Neural cell (in vitro differentiated cells): Measurements from ENCODE around the gene OR2T11. TPM values are rescaled to one million over a fixed set of nuclear protein-coding genes. Genes with fewer than 3 reads are reported as not detected.
"Not testable (repeated sequence)": the region's sequence is repeated elsewhere in the genome, so short reads cannot be mapped to it uniquely, and the experiment has no call there.

ENCODE experiments used
- H2AFZ ChIP-seq: fragments of 200-600, 300-800 bp; sonication (generic), shearing (Covaris generic); 2 replicates; pipeline ENCODE4 v1.6.0; 2014; ENCODE audit warnings: low read depth, mild to moderate bottlenecking, antibody characterized with exemption, low read length, moderate library complexity
- H3F3A ChIP-seq: fragments of 200-600 bp; shearing (Covaris generic); 2 replicates; pipeline ENCODE4 v1.6.1; 2016; ENCODE audit warnings: mild to moderate bottlenecking, moderate library complexity, mixed read lengths, antibody characterized with exemption, low read length; ENCODE audit not compliant: insufficient read depth, poor library complexity, severe bottlenecking
- H3K27ac ChIP-seq: fragments of 200-600, 300-800 bp; sonication (generic), shearing (Covaris generic); 2 replicates; pipeline ENCODE4 v1.5.1; 2014; ENCODE audit warnings: mild to moderate bottlenecking, low read length, moderate library complexity
- H3K27me3 ChIP-seq: fragments of 300-800, 200-600 bp; sonication (generic), shearing (Covaris generic); 2 replicates; pipeline ENCODE4 v1.6.0; 2014; ENCODE audit warnings: mild to moderate bottlenecking, low read depth, low read length, moderate library complexity; ENCODE audit not compliant: insufficient read depth
- H3K36me3 ChIP-seq: fragments of 300-800, 200-600 bp; sonication (generic), shearing (Covaris generic); 2 replicates; pipeline ENCODE4 v1.5.1; 2014; ENCODE audit warnings: mild to moderate bottlenecking, antibody characterized with exemption, low read length, moderate library complexity; ENCODE audit not compliant: insufficient read depth
- H3K4me2 ChIP-seq: fragments of 300-800, 200-600 bp; sonication (generic), shearing (Covaris generic); 2 replicates; pipeline ENCODE4 v1.6.0; 2014; ENCODE audit warnings: mild to moderate bottlenecking, low read length
- H3K4me3 ChIP-seq: fragments of 300-800, 200-600 bp; sonication (generic), shearing (Covaris generic); 2 replicates; pipeline ENCODE4 v1.5.1; 2014; ENCODE audit warnings: mild to moderate bottlenecking, low read length, moderate library complexity
- H3K79me2 ChIP-seq: fragments of 200-600 bp; shearing (Covaris generic); replicated peaks from 2 replicates; pipeline ENCODE4 v1.6.0; 2014; ENCODE audit warnings: mild to moderate bottlenecking, low read length, moderate library complexity; ENCODE audit not compliant: insufficient read depth
- H3K9ac ChIP-seq: fragments of 300-800, 200-600 bp; sonication (generic), shearing (Covaris generic); 2 replicates; pipeline ENCODE4 v1.6.1; 2016; ENCODE audit warnings: mild to moderate bottlenecking, low read length, mixed read lengths
- H3K9me2 ChIP-seq: fragments of 200-600 bp; shearing (Covaris generic); 2 replicates; pipeline ENCODE4 v1.6.1; 2016; ENCODE audit warnings: mild to moderate bottlenecking, low read length, mixed read lengths; ENCODE audit not compliant: insufficient read depth
- H3K9me3 ChIP-seq: fragments of 200-600, 300-800 bp; sonication (generic), shearing (Covaris generic); 2 replicates; pipeline ENCODE4 v1.6.1; 2016; ENCODE audit warnings: mild to moderate bottlenecking, mixed run types, low read length, moderate library complexity, mixed read lengths
- H4K20me1 ChIP-seq: fragments of 200-600 bp; shearing (Covaris generic); 2 replicates; pipeline ENCODE4 v1.6.1; 2016; ENCODE audit warnings: mild to moderate bottlenecking, mixed run types; ENCODE audit not compliant: insufficient read depth
- polyA plus RNA-seq: library from polyadenylated mRNA; depleted of rRNA; stranded (reverse); fragments of >200 nt; gene quantifications from 2 replicates; pipeline ENCODE4 v1.2.3, GENCODE V29; 2014

The OR2T11 gene
- polyA plus RNA-seq, 1 donor from 2014 or later: not detected

DNA sequence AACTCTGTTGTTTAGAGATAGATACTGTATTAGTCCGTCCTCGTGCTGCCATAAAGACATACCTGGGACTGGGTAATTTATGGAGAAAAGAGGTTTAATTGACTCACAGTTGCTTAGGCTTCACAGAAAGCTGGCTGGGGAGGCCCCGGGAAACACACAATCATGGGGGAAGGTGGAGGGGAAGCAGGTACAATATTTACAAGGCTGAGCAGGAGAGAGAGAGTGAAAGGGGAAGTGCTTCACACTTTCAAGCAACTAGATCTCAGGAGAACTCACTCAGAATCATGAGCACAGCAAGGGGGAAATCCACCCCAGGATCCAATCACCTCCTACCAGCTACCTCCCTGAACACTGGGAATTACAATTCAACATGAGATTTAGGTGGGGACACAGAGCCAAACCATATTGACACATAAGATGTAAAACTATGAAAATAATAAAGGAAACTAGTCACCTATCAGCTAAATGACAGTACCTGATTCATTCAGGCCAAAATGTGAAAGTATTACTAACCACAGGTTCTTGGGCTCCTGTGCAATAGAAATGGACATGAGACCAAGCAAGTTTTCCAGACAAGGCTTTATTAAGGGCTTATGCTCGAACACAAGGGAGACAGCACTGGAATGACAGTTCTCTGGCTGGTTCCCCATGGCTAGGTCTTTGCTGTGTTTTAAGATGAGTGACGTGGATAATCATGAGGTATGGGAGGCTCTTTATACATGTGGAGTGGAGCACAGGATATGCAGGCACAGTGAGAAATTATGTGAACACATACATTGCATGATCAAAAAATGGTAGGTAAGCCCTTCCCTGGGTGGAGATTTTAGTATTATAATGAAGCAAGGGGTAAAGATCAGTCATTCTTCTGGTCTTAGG lies 28.8 kb upstream of the OR2T11 start:
- H3K4me3 ChIP-seq: not testable (repeated sequence)

DNA sequence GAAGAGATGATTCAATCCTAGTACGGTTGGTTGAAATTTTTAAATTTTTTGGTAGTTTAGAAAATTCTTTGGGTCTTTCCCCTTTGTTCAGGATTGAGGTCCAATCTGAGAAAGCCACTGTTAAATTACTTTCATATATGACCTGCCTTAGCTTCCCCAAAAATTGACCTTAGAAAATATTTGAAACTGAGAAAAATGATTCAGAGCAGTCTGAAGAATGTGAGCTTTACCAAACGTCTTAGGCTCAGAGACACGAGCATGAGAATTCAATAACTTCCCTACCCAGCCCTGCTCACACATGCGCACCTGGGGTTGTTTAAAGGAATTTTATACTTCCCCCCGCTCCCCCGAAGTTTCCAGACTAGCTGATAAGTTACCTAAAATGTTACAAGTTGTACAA lies 21.9 kb upstream of the OR2T11 start:
- not testable (repeated sequence) for H2AFZ ChIP-seq, H3K9me3 ChIP-seq, H3K36me3 ChIP-seq

More for the DNA sequence above, 28.8 kb upstream of the OR2T11 start:
- not testable (repeated sequence) for H3K9me2 ChIP-seq, H3K27me3 ChIP-seq, H4K20me1 ChIP-seq, H3K4me2 ChIP-seq, H2AFZ ChIP-seq, H3K79me2 ChIP-seq, H3K27ac ChIP-seq, H3K36me3 ChIP-seq, H3K9ac ChIP-seq, H3K9me3 ChIP-seq, H3F3A ChIP-seq

DNA sequence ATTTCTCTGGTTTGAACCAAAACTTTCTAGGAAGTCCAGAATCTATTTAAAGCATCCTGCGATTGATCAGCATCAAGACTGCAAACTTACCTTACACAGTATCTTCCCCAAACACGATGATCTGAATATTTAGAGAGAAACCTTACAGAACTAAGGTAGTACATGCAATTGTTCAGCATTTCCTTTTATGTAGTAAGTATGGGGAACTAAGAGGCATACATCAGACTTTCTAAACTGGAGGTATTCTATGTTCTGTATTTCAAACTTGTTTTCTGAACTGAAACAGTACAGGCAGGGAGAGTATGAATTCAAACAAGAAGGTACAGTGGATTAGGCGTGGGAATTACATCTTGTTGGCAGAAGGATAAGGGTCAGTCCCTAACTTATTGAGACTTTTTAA lies 20.5 kb upstream of the OR2T11 start, which contains the start of gene OR2T27:
Gene OR2T27 (minus strand): TSS at position 175 of the 400 bp plus-strand sequence. CDS start 4,644 bp downstream, outside the sequence.
- H3K9me3 ChIP-seq, H3K27ac ChIP-seq, H4K20me1 ChIP-seq, H3F3A ChIP-seq, H3K36me3 ChIP-seq, H3K9me2 ChIP-seq, H3K27me3 ChIP-seq, H3K79me2 ChIP-seq, H2AFZ ChIP-seq, H3K4me2 ChIP-seq, H3K9ac ChIP-seq, H3K4me3 ChIP-seq: not testable (repeated sequence)

More for the DNA sequence above, 21.9 kb upstream of the OR2T11 start:
- H3K9ac ChIP-seq, H3K27ac ChIP-seq, H3F3A ChIP-seq, H3K4me3 ChIP-seq, H3K4me2 ChIP-seq, H3K27me3 ChIP-seq, H4K20me1 ChIP-seq, H3K9me2 ChIP-seq, H3K79me2 ChIP-seq: not testable (repeated sequence)

DNA sequence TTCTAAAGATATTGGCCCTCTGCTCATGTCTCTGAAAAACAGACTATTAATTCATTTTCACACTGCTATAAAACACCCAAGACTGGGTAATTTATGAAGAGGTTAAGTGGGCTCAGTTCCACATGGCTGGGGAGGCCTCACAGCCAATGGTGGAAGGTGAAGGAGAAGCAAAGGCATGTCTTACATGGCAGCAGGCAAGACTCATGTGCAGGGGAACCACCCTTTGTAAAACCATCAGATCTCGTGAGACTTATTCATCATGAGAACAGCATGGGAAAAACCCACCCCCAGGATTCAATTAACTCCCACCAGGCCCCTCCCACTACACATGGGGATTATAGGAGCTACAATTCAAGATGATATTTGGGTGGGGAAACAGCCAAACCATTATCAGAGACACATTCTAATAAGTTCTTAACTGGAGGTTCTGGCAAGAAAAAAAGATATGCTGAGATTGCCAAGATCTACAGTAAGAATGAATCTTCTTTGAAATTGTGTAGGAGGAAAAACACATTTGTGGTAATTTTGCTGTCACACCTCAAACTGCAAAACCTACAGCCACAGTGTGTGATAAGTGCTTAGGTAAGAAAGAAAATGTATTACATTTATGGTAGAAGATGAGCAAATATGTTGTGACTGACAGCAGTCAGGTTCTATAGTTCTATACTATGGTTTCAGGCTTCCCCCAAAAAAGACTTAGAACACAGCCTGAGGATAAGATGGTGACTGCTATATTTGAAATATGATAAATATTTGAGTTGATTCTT lies 14.1 kb upstream of the OR2T11 start:
- H3F3A ChIP-seq, H4K20me1 ChIP-seq, H3K4me3 ChIP-seq, H3K79me2 ChIP-seq, H3K4me2 ChIP-seq, H3K9ac ChIP-seq, H2AFZ ChIP-seq, H3K9me2 ChIP-seq, H3K27me3 ChIP-seq, H3K9me3 ChIP-seq, H3K36me3 ChIP-seq, H3K27ac ChIP-seq: not testable (repeated sequence)

DNA sequence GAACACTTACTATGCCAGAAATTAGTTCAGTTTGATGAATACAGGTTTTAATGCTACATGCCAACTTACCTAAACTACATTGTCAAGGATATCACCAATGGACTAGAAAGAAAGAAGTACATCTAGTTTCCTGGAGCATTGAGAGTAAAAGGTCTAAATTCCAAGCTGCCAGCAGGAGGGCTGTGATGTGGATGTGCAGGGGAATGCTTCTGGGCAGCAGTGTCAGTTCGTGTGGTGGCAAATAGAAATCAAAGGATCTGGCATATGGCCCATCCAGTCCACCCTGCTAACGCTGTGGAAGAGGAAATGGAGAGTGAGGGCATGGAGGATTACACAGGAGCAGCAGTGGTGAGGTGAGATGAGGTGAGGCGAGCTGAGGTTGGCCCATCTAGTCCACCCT lies 10.3 kb upstream of the OR2T11 start, which contains the start of gene OR2T35:
Gene OR2T35 (minus strand): TSS at position 101 of the 400 bp plus-strand sequence. CDS start 6,020 bp downstream, outside the sequence.
- H3K4me2 ChIP-seq, H3K27ac ChIP-seq, H3K27me3 ChIP-seq, H3K9me3 ChIP-seq, H4K20me1 ChIP-seq, H3K9ac ChIP-seq, H3K9me2 ChIP-seq, H2AFZ ChIP-seq, H3K36me3 ChIP-seq, H3F3A ChIP-seq, H3K4me3 ChIP-seq, H3K79me2 ChIP-seq: not testable (repeated sequence)

DNA sequence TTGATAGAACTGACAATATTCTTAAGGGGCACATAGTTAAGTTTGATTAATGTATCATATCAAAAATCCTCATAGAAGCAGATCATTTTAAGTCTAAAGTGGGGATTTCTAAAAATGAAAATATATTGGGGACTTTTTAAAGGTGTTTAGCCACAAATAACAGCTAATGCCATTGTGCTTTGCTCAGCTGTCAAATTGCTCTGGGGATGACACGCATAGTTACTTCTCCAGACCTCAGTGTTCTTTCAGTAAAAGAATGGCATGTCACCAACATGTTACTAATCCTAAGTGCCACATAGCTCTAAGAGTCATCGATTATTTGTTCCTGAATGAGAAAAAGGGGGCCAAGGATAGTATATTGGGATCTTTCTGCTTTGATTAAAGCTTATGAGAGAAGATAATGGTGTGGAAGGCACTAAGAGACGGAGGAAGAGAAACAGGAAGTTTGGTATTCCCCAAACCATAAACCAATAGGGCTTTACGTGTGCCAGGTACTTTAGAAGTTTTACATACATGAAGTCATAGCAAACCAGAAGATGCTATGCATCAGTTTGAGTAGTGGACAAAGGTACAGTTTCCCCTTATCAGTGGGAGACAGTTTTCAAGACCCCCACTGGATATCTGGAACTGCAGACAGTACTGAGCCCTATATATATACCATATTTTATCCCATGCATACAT lies 8.2 kb upstream of the OR2T11 start:
- not testable (repeated sequence) for H3K4me3 ChIP-seq, H3K36me3 ChIP-seq, H3K9ac ChIP-seq, H3K79me2 ChIP-seq, H4K20me1 ChIP-seq, H3K4me2 ChIP-seq, H3F3A ChIP-seq, H3K27ac ChIP-seq, H3K9me2 ChIP-seq, H3K9me3 ChIP-seq, H3K27me3 ChIP-seq, H2AFZ ChIP-seq

DNA sequence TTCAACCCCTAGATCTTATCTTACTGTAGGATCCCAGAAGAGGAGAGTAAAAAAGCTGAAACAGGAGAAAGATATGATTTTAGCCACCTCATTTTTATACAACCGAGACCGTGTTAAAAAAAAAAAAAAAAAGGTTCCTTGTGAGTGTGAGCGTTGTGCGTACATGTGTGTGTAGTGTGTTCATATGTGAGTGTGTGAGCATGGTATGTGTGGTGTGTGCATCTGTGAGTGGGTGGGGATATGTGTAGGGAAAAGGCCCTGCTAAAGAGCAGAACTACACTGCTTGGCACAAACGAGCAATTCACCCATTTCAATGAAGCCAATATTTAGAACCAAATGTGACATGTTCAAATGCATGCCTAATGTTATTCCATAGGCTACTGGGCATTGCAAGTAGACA lies 6.7 kb upstream of the OR2T11 start:
- H3F3A ChIP-seq, H3K4me2 ChIP-seq, H3K4me3 ChIP-seq, H4K20me1 ChIP-seq, H3K9me3 ChIP-seq, H3K79me2 ChIP-seq, H3K27ac ChIP-seq, H3K36me3 ChIP-seq, H2AFZ ChIP-seq, H3K9ac ChIP-seq, H3K9me2 ChIP-seq, H3K27me3 ChIP-seq: not testable (repeated sequence)
